GM18867 (cell line): Measurements from ENCODE around the gene ATP6V1E1.
"Not testable (repeated sequence)": the region's sequence is repeated elsewhere in the genome, so short reads cannot be mapped to it uniquely, and the experiment has no call there.

Experiments used
- ATAC-seq: cut with Tn5 transposase; IDR thresholded peaks from one replicate; pipeline ENCODE4 v1.9.1; 2021; ENCODE audit warnings: mild to moderate bottlenecking, moderate library complexity; ENCODE audit not compliant: unreplicated experiment

ATP6V1E1 gene

DNA sequence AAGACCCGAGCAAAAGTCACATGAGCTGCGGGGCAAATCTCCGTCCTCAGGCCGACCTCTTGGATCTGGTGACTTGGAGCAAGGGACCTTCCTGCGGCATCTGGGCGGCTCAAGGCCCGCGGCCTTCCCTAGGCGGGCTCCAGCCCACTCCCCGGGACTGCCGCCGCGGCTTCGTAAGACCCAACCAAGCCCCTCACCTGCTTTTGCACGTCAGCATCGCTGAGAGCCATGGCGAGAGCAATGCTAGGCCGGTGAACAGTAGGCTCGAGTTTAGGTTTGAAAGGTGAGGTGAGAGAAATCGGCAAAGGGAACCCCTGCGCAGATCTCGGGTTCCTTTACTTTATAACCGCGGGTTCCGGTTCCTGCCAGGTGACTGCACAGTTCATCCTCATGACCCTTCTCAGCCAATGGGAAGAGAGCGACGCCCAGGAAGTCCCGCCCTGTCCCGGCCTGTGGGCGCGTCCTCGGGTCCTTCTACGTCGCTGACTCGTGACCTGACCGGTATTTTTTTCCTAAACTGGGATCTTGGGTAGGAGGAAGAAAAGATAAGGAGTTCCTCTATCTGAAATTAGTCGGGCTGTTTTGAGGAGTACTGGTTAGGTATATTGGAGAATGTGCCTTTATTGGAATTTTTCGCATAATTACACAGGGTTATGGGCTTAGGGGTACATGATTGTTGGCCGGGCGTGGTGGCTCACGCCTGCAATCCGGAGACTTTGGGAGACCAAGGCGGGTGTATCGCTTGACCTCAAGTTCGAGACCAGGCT lies at the start of gene ATP6V1E1:
ATP6V1E1 (minus strand) TSS at position 344 of the 767 bp plus-strand sequence; CDS start at position 230, 114 bp downstream.
- ATAC-seq: peak; percentile 99

DNA sequence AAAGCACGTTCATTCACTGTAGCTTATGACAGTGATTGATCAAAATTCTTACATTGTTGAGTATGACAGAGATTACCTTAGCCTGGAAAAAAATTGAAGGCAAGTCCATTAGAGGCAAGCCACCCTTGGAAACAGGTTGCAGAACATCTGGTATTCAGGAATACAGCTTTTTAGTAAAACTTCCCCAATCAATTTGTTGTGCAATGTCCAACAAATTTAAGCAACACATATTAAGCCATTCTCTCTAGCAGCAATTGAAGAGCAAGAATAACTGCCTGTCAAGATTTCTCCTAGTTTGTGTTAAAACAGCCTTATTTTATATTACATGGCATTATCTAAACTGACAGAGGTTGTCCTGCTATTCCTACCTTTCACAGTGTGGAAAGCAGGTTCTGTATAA lies 47.0 kb upstream of the ATP6V1E1 start:
- ATAC-seq: no peak

DNA sequence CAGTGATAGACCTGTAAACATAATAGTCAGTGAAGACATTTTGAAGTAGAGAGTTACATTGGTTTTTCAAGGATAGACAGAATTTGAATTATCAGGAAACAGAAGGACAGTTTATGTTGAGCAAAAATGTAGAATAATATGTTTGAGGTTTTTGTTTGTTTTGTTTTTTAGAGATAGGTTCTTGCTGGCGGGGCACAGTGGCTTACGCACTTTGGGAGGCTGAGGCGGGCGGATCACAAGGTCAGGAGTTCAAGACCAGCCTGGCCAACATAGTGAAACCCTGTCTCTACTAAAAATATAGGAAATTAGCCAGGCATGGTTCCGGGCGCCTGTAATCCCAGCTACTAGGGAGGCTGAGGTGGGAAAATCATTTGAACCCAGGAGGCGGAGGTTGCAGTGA lies 45.6 kb upstream of the ATP6V1E1 start:
- ATAC-seq: no peak

DNA sequence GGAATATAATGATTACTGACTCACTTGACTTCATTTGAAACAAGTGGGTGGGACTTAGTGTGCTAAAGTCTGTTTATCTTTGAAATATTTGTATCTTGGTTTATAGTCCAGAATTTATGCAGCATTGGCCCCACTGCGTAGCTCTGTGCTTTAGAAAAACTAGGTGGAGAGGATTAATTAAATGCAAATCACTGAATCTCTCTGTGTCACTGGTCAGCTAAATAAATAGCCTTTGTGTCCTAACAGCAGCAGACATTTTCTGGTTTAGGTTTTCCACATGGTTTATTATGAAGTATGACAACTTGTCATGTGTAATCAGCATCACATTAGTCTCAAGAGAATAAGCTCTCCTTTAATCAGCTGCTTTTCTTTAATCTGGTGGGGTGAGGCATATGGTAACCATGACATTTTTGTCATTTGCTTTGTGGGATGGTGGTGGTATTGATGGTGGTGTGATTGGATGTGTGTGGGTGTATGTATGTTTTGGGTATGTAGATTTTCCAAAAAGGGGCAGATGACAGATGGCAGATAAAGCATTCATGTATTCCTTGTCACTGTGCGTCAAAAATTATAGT lies 44.0 kb upstream of the ATP6V1E1 start:
- ATAC-seq: no peak

DNA sequence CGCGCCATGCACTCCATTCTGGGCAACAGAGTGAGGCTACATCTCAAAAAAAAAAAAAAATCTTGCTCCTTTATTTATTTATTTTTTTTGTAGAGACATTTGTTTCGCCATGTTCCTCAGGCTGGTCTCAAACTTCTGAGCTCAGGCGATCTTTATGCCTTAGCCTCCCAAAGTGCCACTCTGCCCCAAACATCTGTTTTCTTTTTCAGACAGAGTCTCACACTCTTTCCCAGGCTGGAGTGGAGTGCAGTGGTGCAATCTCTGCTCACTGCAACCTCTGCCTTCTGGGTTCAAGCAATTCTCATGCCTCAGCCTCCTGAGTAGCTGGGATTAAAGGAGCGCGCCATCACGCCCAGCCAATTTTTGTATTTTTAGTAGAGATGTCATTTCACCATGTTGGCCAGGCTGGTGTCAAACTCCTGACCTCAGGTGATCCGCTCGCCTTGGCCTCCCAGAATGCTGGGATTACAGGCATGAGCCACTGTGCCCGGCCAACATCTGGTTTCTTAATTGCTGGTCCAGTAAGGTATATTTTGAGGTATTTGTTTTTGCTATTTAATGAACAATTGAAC lies 43.1 kb upstream of the ATP6V1E1 start:
- ATAC-seq: not testable (repeated sequence)

DNA sequence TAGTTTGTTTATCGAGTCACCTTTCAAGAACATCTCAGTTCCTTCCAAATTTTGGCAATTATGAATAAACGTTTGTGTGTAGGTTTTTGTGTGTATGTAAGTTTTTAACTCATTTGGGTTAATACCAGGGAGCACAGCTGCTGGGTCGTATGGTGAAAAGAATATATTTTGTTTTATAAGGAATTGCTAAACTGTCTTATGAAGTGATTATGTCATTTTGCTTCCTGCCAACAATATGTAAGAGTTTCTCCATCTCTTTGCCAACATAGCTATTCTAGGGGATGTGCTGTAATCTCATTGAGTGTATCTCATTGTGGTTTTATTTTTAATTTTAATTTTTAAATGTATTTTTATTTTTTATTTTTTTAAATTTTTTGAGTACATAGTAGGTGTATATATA lies 37.3 kb upstream of the ATP6V1E1 start:
- no peak for ATAC-seq

DNA sequence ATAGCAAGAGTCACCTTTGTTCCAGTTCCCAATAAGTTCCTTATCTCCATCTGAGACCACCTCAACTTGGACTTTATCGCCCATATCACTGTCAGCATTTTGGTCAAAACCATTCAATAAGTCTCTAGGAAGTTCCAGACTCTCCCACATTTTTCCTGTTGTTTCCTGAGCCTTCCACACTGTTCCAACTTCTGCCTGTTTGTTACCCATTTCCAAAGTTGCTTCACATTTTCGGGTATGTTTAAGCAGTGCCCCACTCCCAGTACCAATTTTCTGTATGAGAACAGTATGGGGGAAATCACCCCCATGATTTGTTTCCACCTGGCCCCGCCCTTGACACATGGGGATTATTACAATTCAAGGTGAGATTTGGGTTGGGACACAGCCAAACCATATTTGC lies 36.7 kb upstream of the ATP6V1E1 start:
- ATAC-seq: no peak

DNA sequence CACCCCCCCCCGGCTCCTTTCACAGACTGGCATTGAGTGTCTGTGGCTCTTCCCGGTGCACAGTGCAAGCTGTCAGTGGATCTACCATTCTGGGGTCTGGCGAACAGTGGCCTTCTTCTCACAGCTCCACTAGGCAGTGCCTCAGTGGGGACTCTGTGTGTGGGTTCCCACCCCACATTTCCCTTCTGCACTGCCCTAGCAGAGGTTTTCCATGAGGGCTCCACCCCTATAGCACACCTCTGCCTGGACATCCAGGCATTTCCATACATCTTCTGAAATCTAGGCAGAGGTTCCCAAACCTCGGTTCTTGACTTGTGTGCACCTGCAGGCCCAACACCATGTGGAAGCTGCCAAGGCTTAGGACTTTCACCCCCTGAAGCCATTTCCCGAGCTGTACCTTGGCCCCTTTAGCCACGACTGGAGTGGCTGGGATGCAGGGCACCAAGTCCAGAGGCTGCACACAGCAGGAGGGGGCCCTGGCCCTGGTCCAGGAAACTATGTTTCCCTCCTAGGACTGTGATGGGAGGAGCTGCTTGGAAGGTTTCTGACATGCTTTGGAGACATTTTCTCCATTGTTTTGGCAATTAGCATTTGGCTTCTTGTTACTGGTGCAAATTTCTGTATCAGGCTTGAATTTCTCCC lies 36.0 kb upstream of the ATP6V1E1 start:
- no peak for ATAC-seq

DNA sequence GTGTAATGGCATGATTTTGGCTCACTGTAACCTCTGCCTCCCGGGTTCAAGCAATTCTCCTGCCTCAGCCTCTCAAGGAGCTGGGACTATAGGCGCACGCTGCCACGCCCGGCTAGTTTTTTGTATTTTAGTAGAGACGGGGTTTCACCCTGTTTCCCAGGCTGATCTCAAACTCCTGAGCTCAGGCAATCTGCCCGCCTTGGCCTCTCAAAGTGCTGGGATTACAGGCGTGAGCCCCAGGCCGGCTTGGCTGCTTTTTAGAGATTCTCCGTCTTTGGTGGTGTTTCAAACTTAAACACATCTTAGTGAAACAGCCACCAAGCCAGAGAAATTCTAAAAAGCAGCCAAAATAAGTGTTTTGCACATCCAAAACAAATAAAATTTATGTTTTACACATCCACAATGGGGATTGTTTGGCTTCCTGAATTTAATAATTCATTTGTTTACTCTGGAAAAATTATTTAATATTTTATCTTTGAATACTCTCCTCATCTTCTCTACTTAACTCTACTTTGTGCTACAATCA lies 28.4 kb upstream of the ATP6V1E1 start:
- ATAC-seq: no peak

DNA sequence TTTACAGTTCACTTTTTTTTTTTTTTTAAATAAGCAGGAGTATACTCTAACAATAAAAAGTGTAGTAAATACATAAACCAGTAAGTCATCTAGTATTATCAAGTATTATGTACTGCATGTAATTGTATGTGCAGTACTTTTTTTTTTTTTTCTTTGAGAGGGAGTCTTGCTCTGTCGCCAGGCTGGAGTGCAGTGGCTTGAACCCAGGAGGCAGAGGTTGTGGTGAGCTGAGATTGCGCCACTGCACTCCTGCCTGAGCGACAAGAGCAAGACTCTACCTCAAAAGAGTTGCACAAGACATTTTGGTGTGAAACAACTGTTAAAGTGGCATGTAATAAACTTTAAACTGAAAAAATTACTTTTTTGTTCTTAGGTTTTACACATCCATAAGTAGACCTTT lies 26.7 kb upstream of the ATP6V1E1 start:
- no peak for ATAC-seq

DNA sequence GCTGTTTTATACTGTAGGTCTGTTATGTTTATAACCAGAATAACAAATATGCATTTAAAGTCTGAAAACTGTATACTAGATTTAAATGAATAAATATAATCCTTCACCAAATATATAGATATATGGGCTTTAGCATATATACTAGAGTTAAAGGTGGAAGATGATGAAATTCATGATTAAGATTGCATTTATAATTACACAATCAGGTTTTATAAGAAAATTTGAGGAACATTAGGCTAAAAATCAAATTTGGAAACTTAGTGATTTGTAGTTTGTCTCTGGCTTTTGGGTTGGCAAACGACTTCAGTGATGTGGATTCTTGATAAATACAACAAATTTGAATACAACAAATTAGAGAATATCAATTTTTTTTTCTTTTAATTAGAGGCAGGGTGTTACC lies 20.0 kb upstream of the ATP6V1E1 start:
- no peak for ATAC-seq

DNA sequence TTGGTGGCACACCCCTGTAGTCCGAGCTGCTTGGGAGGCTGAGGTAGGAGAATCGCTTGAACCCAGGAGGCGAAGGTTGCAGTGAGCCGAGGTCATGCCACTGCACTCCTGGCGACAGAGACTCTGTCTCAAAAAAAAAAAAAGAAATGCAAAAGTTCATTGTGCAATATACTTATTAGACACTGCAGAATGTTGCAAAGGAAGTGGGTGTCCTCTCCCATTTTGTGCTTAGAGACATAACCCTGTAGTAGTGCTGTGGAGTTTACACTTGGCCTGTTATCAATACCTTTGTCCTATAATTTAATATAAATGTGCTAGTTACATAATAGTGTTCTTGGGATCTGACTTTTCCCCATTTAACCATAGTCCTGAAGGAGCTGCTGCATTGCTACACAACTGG lies 19.4 kb upstream of the ATP6V1E1 start:
- no peak for ATAC-seq

DNA sequence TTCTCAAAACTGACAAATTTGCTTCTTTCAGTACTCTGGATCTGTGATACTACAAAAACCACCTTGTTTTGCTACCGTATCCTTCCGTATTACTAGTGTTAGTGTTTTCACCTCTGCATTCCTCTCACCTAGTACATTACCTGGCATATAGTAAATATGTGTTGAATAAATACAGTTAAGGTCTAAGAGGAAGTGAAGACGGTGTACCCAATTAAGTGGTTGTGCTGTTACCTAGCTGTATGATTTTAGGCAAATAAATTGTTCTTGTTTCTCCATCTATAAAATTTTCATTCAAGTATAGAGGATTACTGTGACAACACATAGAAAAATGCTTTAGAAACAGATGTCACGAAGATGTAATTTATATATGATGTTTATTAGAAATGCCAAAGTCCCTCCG lies 18.9 kb upstream of the ATP6V1E1 start:
- ATAC-seq: no peak

DNA sequence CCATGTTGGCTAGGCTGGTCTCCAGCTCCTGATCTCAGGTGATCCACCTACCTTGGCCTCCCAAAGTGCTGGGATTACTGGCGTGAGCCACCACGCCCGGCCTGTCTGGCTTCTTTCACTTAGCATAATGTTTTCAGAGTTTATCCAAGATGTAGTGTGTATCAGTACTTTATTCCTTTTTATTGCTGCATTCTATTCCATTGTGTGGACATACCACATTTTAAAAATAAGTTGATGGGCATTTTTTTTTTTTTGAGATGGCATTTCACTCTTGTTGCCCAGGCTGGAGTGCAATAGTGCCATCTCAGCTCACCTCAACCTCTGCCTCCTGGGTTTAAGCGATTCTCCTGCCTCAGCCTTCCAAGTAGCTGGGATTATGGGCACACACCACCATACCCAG lies 13.8 kb upstream of the ATP6V1E1 start:
- ATAC-seq: not testable (repeated sequence)

DNA sequence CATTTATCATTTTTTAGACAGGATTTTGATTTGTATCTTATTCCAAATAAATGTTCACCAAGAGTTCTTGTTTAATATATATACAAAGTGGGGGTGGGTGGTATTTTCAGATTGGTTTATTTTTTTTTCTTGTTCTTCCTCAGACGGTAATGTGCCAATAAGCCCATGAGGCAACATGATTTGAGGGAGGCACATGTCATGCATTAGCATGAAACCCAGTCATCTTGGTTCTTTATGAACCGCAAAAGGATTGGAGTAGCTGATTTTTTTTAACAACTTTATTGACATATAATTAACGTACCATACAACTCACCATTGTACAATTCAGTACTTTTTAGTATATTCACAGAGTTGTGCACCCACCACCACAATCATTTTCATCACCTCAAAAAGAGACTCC lies 12.7 kb upstream of the ATP6V1E1 start:
- no peak for ATAC-seq

DNA sequence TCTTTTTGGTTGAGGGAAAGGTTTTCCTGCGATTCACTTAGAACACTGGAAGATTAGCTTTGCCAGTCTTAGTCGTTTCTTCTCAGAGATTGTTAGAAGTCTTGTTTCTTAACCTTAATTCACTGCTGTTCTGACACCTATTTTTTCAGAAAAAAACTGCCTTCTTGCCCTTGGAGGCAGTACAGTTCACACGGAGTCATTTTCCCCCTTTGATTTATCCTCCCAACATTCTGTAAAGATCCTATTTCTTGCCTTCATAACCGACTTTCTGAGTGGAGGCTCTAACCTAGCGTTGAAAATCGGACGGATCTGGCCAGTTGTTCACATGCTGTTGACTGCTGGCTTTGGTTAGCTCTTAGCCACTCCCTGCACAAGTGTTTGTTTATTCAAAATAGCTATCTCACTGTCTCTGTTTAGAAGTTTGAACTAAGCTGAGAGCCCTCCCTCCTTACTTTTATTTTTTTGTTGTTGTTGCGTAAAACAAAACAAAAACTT lies 10.7 kb upstream of the ATP6V1E1 start:
- peak; percentile 54 for ATAC-seq

DNA sequence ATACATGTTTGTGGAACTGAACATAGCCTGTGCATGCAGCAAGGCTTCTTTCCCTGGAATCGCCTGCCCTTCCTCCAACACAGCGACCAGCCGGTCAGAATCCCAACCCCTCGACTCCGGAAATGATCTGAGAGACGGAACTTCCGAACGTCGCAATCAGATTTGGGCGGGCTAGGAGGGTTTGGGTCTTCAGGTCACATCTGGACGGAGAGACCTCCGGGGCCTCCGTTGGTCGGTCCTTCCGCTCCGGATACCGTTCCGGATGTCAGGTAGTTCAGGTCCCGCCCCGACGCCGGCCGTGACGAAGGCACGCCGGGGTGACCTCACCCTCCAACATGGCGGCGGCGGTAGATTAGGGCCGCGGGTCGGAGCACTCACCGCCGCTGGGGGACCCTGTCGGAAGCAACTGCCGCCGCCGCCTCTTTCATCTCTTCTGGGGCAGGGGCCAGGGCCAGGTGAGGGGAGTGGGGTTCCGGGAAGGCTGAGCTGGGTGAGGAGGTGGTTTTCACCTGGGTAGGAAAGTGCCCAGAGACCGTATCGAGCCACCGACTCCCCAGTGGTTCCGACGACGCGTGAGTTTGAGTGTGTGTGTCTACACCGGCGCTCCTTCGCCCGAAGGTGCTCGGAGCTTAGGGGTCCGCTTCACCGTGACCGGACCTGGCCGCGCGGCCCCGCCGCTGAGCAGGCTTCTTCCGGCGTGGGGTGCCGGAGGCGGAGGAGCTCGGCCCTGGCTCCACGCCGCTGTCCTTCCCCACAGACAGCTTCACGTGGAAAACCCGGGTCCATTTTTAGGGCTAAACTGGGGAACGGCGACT lies 10.1 kb upstream of the ATP6V1E1 start, which contains the start of gene BCL2L13:
BCL2L13 (plus strand) TSS at position 326 of the 815 bp plus-strand sequence. CDS start 16,955 bp downstream, outside the sequence.
- peak; percentile 89 for ATAC-seq

DNA sequence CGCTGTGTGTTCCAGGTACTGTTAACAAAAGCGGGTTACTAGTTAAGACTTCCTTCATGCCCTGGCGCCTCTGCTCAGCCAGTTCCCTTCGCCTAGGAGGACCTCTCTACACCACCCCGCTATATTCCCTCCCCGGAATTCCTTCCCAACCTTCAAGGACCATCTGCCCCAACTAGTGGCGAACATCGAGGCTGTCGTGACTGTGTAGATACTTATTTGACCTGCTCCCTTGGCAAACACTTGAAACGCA lies 9.6 kb upstream of the ATP6V1E1 start:
- peak; percentile 18 for ATAC-seq

DNA sequence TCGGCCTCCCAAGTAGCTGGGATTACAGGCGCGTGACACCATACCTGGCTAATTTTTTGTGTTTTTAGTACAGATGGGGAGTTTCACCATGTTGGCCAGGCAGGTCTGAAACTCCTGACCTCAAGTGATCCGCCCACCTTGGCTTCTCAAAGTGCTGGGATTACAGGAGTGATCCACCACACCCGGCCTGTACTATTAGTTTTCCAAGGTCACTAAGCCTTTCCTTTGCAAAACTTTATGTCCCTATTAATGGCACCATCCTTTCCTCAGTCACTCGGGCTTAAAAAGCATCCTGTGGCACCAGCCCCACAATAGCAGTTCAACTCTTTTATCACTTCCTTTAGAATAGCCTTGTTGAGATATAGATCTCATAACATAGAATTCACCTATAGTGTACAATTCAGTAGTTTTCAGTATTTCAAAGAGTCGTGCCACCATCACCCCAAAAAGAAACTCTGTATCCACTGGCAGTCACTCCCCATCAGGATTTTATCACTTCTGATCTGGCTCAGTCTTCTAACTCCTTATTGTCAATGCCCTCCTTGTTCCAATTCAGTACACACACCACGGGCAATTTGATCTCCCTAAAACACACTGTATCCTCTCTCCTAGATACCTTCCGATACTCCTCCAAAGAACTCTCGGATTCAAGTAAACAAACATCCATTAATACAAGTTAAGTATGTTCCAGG lies 9.1 kb upstream of the ATP6V1E1 start:
- ATAC-seq: no peak

DNA sequence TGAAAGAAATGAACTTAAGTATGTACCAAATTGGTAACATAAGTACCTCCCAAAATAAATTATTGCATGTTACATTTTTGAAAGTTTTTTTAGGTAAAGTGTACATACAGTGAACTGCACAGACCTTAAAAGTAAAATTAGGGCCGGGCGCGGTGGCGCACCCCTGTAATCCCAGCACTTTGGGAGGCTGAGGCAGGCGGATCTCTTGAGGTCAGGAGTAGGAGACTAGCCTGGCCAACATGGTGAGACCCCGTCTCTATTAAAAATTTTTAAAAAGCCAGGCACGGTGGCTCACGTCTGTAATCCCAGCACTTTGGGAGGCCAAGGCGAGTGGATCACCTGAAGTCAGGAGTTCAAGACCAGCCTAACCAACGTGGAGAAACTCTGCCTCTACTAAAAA lies 8.3 kb upstream of the ATP6V1E1 start:
- ATAC-seq: not testable (repeated sequence)
